IMR-90 (cell line): Measurements from ENCODE around the gene ZDHHC14. TPM values are rescaled to one million over a fixed set of nuclear protein-coding genes. Genes with fewer than 3 reads are reported as not detected.

ENCODE experiments used
- ATAC-seq: fragments of 200-7000 bp; cut with Tn5 transposase; 2 replicates; pipeline ENCODE4 v1.9.1; 2020; ENCODE audit warnings: low read depth, mild to moderate bottlenecking, moderate library complexity
- BruUV-seq: library from RNA; stranded (reverse); fragments of 400-500 nt; replicated peaks from 2 replicates; lab custom pipeline; 2021; lab: Mats Ljungman, UMichigan
- CTCF ChIA-PET: fragments of 300-600 bp; formaldehyde crosslinking; extraction: SDS; loops from one replicate; lab custom pipeline; 2021; ENCODE audit warnings: antibody characterized with exemption; lab: Yijun Ruan, JAX
- POLR2A ChIA-PET: fragments of 300-600 bp; sonication (Branson Sonifier 250); formaldehyde crosslinking; loops from one replicate; lab custom pipeline; 2022; ENCODE audit warnings: antibody characterized with exemption; ENCODE audit not compliant: unreplicated experiment; lab: Charles Lee
- DNase-seq: peaks from one replicate; pipeline ENCODE4 v3.0.0; 2013
- H2AFZ ChIP-seq: replicated peaks from 2 replicates; pipeline ENCODE3; 2013; ENCODE audit warnings: low read length, mild to moderate bottlenecking; ENCODE audit not compliant: poor library complexity
- H2AK5ac ChIP-seq: 2 replicates; pipeline ENCODE4 v1.6.1; 2013; ENCODE audit warnings: low read depth, low read length, inconsistent platforms
- H2AK9ac ChIP-seq: replicated peaks from 2 replicates; pipeline ENCODE3; 2013; ENCODE audit warnings: mild to moderate bottlenecking, low read depth, low read length, moderate library complexity; ENCODE audit not compliant: poor library complexity
- H2BK120ac ChIP-seq: 2 replicates; pipeline ENCODE4 v1.6.1; 2013; ENCODE audit warnings: low read depth, low read length, inconsistent platforms
- H2BK15ac ChIP-seq: 3 replicates; pipeline ENCODE4 v1.6.1; 2013; ENCODE audit warnings: low read depth, low read length, inconsistent platforms
- H2BK20ac ChIP-seq: 2 replicates; pipeline ENCODE4 v1.6.1; 2013; ENCODE audit warnings: low read depth, mild to moderate bottlenecking, inconsistent platforms, low read length, moderate library complexity
- H2BK5ac ChIP-seq: 2 replicates; pipeline ENCODE4 v1.6.1; 2013; ENCODE audit warnings: mild to moderate bottlenecking, low read depth, low read length, inconsistent platforms; ENCODE audit not compliant: poor library complexity, severe bottlenecking
- H3K14ac ChIP-seq: replicated peaks from 2 replicates; pipeline ENCODE4 v1.6.1; 2013; ENCODE audit warnings: low read depth, low read length, inconsistent platforms
- H3K18ac ChIP-seq: 2 replicates; pipeline ENCODE4 v1.6.1; 2013; ENCODE audit warnings: low read depth, low read length, control low read depth
- H3K23ac ChIP-seq: 2 replicates; pipeline ENCODE4 v1.6.1; 2013; ENCODE audit warnings: low read depth, low read length, inconsistent platforms
- H3K27ac ChIP-seq: 2 replicates; pipeline ENCODE4 v1.5.1; 2013; ENCODE audit warnings: mild to moderate bottlenecking, control low read depth, low read length; ENCODE audit not compliant: insufficient read depth
- H3K27me3 ChIP-seq: 2 replicates; pipeline ENCODE4 v1.6.1; 2013; ENCODE audit warnings: low read length; ENCODE audit not compliant: control insufficient read depth, insufficient read depth
- H3K36me3 ChIP-seq: 2 replicates; pipeline ENCODE4 v1.6.1; 2013; ENCODE audit warnings: low read length, mixed read lengths; ENCODE audit not compliant: control insufficient read depth, insufficient read depth
- H3K4ac ChIP-seq: 2 replicates; pipeline ENCODE4 v1.6.1; 2013; ENCODE audit warnings: low read depth, low read length, inconsistent platforms
- H3K4me1 ChIP-seq: 2 replicates; pipeline ENCODE4 v1.6.1; 2013; ENCODE audit warnings: low read length, mixed read lengths; ENCODE audit not compliant: control insufficient read depth, insufficient read depth
- H3K4me2 ChIP-seq: 2 replicates; pipeline ENCODE4 v1.6.1; 2013; ENCODE audit warnings: low read depth, mild to moderate bottlenecking, control low read depth, low read length, moderate library complexity
- H3K4me3 ChIP-seq: 2 replicates; pipeline ENCODE4 v1.5.1; 2013; ENCODE audit warnings: low read depth, mild to moderate bottlenecking, control low read depth, low read length, moderate library complexity; ENCODE audit not compliant: insufficient read depth
- H3K56ac ChIP-seq: 2 replicates; pipeline ENCODE4 v1.6.1; 2013; ENCODE audit warnings: low read length, inconsistent platforms; ENCODE audit not compliant: insufficient read depth; ENCODE audit errors: extremely low read depth
- H3K79me1 ChIP-seq, 2 experiments: 2 replicates each; pipeline ENCODE4 v1.6.1; 2013; ENCODE audit warnings: low read length in 2 of 2, inconsistent platforms in 1 of 2, low read depth in 1 of 2
- H3K9ac ChIP-seq: 2 replicates; pipeline ENCODE4 v1.6.1; 2013; ENCODE audit warnings: low read depth, low read length, control low read depth
- H3K9me1 ChIP-seq: 2 replicates; pipeline ENCODE4 v1.6.1; 2013; ENCODE audit warnings: low read length, inconsistent platforms; ENCODE audit not compliant: insufficient read depth
- H3K9me3 ChIP-seq: 2 replicates; pipeline ENCODE4 v1.6.1; 2013; ENCODE audit warnings: low read length; ENCODE audit not compliant: control insufficient read depth, insufficient read depth
- H4K20me1 ChIP-seq: 2 replicates; pipeline ENCODE4 v1.6.1; 2013; ENCODE audit warnings: low read length, inconsistent platforms; ENCODE audit not compliant: insufficient read depth
- H4K5ac ChIP-seq: 2 replicates; pipeline ENCODE4 v1.6.1; 2013; ENCODE audit warnings: mild to moderate bottlenecking, low read depth, low read length, control low read depth
- H4K8ac ChIP-seq, 2 experiments: 2 replicates each; pipeline ENCODE4 v1.6.1; 2013; ENCODE audit warnings: low read depth in 2 of 2, low read length in 2 of 2, control low read depth in 1 of 2, inconsistent platforms in 1 of 2
- H4K91ac ChIP-seq: 2 replicates; pipeline ENCODE4 v1.6.1; 2013; ENCODE audit warnings: low read depth, low read length, inconsistent platforms; ENCODE audit not compliant: insufficient read depth
- MAFK ChIP-seq: IDR thresholded peaks from 2 replicates; pipeline ENCODE4 v1.6.1; 2012; ENCODE audit warnings: low read depth, low read length, improper control_type of control experiment
- WGBS, 2 experiments: methylation state at CpG; one replicate each; pipeline versions ENCODE4 v1.1.5 to v1.1.7; 2013; ENCODE audit warnings: missing lambda C conversion rate in 2 of 2; ENCODE audit not compliant: insufficient read length in 1 of 2; ENCODE audit errors: extremely low coverage in 2 of 2; 5-methylcytosine and 5-hydroxymethylcytosine counted together
- dilution Hi-C: fragments of 300-500 bp; cut with HindIII; formaldehyde crosslinking; loops from one replicate; pipeline ENCODE4 v1.14.3; 2018; ENCODE audit warnings: low sequenced_read_pairs; ENCODE audit not compliant: unreplicated experiment
- in situ Hi-C: fragments of 300-500 bp; cut with MboI; formaldehyde crosslinking; loops from 3 replicates; pipeline ENCODE4 v1.14.3; 2019; ENCODE audit warnings: low sequenced_read_pairs, inconsistent platforms, mixed read lengths
- intact Hi-C: fragments of 100-400 bp; cut with micrococcal nuclease; formaldehyde crosslinking; loops from 2 replicates; pipeline ENCODE4 v1.10.0; 2022
- polyA plus RNA-seq, 3 experiments: library from polyadenylated mRNA; depleted of rRNA; stranded (reverse); fragments of >200 nt; gene quantifications; 2 replicates each; pipeline ENCODE4 v1.2.3, GENCODE V29; 2012; ENCODE audit warnings: low replicate concordance in 1 of 3
- total RNA-seq: library from RNA; depleted of rRNA; stranded (reverse); fragments of >200 nt; gene quantifications from 2 replicates; pipeline ENCODE4 v1.2.3, GENCODE V29; 2012

The ZDHHC14 gene
- total and polyA plus RNA-seq, 2 of the 4 experiments (the other 2 are of a cell fraction): 0.90 to 2.0 TPM

- Histone ChIP-seq H3K79me1 (no peaks in the 10 kb centered on the region), H3K4me3 (no peak overlapping the region), H2BK15ac (no peak overlapping the region), H3K9me3 (peaks cover 7% of the 10 kb centered on the region), H2BK120ac (no peak overlapping the region), H2AK5ac (no peak overlapping the region), H3K4me2 (no peak overlapping the region), H4K8ac (no peak overlapping the region), H3K14ac (no peak overlapping the region), H2BK5ac (no peak overlapping the region), H3K9me1 (peaks cover 2% of the 10 kb centered on the region; the same call in 1 of the 2 replicates), H3K27ac (no peak overlapping the region), H3K23ac (no peak overlapping the region), H2BK20ac (no peak overlapping the region), H4K20me1 (no peaks in the 10 kb centered on the region), H4K5ac (no peak overlapping the region), H2AFZ (no peak overlapping the region), H3K27me3 (no peaks in the 10 kb centered on the region), H3K9ac (no peak overlapping the region), H3K4me1 (no peaks in the 10 kb centered on the region; the same call in 1 of the 2 replicates), H4K91ac (no peak overlapping the region), H3K4ac (no peak overlapping the region), H2AK9ac (no peak overlapping the region), H3K36me3 (no peaks in the 10 kb centered on the region), H3K56ac (no peak overlapping the region), H3K18ac (no peak overlapping the region)
- intact Hi-C loops (no loop called here), in situ Hi-C loops (no loop called here), dilution Hi-C loops (no loop called here)
- ATAC-seq (no peak), DNase-seq (no peak)
- POLR2A ChIA-PET: no interaction called here
- no TSS peak for BruUV-seq
- CTCF ChIA-PET: no interaction called here
- TF ChIP-seq MAFK: no peak
- 20% methylated on average over 1 of the region's 14 CpGs; no CpG with 5 or more reads in 1 of the 2 experiments for WGBS, 2 experiments
These were observed 12.1 kb downstream of the ZDHHC14 start for GRCh38 chr6:157392927-157393668.
